HG03108 (cell line): ENCODE data around the gene SMYD2.
A peak's percentile ranks its signal among the peaks of the same experiment; 100 is the strongest.

Experiments
- ATAC-seq: cut with Tn5 transposase; IDR thresholded peaks from one replicate; pipeline ENCODE4 v1.9.1; 2021; ENCODE audit warnings: moderate library complexity; ENCODE audit not compliant: unreplicated experiment

Gene SMYD2, protein sequence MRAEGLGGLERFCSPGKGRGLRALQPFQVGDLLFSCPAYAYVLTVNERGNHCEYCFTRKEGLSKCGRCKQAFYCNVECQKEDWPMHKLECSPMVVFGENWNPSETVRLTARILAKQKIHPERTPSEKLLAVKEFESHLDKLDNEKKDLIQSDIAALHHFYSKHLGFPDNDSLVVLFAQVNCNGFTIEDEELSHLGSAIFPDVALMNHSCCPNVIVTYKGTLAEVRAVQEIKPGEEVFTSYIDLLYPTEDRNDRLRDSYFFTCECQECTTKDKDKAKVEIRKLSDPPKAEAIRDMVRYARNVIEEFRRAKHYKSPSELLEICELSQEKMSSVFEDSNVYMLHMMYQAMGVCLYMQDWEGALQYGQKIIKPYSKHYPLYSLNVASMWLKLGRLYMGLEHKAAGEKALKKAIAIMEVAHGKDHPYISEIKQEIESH

DNA sequence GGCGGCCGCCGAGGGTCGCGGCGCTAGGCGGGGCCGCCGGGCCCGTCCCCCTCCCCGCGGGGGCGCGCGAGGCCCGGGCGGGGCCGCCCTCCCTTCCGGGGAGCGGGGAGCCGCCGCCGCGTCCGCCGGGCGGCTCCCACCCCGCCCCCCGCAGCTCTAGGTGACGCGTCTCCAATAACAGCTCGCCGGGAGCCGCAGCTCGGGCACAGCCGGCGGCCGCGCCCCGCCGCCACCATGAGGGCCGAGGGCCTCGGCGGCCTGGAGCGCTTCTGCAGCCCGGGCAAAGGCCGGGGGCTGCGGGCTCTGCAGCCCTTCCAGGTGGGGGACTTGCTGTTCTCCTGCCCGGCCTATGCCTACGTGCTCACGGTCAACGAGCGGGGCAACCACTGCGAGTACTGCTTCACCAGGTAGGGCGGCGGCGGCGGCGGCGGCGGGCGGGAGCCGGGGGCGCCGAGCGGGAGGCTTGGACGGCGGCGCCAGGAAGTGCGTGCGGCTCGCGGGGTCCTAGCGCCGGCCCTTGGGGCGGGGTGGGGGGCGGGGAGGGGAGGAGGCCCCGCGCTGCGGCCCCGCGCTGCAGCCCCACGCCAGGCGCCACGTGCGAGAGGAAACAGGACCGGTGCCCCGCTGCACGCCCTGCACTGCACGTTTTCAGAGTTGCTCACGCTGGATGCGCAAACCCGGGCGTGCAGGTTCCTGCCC, at the start of gene SMYD2:
Gene SMYD2 (plus strand): TSS at position 139 of the 699 bp plus-strand sequence. CDS start 96 bp downstream, at position 235.
- peak; percentile 63 for ATAC-seq

DNA sequence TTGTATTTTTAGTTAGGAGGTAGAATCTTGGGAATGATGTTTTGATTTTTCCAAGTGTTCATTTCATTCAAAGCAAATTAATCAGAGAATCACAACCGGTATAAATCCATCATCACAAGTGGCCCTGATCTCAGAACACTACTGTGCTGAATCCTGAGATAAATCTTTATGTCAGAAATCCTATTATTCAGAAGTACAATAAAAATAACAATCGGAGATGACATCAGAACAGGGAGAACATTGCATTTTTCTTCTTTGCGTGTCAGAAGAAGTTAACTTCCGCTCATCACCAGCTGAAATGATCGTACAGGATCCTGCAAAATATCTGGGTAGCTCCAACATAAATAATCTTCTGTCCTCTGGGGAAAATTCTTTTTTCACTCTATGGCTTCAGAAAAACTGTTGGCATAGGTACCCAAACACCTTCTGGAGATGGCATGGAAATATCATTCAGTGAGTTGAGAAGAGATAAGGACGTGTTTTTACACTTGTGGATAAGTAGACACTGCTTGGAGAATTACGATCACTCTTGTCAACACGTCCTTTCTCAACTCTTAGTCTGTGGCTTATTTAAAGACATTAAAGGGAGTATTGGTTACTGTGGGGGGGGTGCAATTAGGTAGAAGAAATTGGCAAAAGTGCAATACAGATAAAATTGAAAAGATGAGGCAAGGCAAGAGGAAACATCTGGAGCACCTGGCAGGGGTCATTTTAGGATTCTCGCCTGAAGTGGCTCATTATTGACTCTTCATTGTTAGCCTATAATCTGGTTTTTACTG, 46.9 kb upstream of the SMYD2 start:
- no peak for ATAC-seq

DNA sequence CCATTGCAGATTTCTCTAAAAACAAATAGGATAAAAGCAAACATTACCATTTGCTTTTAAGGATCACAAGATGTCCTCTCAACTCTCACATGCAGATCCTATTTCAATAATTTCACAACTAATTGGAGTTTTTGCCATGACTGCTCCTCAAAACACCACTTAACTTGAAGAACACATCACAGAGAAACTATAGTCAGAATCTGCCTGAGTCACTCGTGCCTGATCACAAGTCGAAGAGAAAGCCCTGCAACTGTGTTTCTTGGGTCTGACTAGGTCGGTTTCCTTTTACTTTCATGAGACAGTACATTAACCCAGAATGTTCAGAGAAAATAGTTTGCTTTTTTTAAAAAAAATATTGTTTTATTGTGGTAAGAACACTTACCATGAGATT, 46.3 kb upstream of the SMYD2 start:
- no peak for ATAC-seq

DNA sequence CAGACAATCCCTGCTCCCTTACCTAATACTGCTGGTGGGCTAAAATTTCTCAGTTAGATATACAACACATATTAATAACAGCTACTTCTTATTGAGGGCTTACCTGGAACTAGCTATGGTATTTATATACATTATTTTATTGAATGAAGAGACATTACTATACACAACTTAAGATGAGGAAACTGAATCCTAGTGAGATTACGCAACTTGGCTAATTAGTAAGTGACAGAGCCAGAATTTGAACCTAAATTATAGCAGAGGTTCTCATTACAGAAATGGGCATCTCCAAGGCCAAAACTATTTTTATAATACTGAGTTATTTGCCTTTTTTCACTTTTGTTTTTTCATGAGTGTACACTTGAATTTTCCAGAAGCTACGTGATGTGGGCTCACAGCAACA, 44.5 kb upstream of the SMYD2 start:
- ATAC-seq, result no peak

DNA sequence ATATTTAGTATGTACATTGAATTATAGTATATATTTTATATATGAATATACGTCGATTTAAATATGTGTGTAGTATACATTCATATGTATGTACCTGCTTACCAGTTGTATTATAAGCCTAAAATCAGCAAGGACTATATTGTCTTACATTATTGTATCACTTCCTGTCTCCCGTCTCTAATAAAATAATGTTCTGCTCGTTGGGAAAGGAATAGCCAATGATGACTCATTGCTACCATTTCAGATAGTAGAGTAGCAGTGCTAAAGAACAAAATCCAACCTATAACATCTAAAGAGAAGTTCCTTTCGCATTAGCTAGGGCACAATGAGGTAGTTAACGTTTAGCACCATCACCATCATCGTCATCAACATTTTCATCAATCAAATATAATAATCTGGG, 39.9 kb upstream of the SMYD2 start:
- no peak for ATAC-seq

DNA sequence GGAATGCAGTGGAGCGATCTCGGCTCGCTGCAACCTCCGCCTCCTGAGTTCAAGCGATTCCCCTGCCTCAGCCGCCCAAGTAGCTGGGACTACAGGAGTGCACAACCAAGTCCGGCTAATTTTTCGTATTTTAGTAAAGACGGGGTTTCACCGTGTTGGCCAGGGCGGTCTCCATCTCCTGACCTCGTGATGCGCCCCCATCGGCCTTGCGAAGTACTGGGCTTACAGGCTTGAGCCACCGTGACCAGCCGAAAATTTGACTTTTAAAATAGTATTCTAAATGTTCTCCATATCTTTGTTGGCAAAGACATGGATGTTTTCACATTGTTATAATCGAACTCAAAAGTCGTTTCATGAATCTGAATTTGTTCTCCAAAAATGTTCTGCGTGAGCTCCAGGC, 36.7 kb upstream of the SMYD2 start:
- ATAC-seq, result no peak

DNA sequence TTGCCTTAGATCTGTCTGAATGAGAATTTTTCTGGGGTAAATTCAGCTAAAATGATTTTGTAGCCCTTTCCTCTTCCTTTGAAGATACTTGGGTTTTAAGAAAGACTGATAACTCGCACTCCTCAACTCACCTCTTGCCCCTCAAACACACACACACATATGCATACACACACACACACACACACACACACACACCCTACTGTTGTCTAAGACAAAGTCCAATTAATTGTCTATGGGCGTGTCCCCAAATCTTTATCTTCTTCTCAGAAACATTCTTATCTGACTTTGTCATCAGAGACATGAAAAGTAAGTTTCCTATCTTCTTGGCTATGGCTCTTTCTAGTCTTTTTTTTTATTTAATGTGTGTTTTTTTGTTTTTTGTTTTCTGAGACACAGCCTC, 36.1 kb upstream of the SMYD2 start:
- no peak for ATAC-seq

DNA sequence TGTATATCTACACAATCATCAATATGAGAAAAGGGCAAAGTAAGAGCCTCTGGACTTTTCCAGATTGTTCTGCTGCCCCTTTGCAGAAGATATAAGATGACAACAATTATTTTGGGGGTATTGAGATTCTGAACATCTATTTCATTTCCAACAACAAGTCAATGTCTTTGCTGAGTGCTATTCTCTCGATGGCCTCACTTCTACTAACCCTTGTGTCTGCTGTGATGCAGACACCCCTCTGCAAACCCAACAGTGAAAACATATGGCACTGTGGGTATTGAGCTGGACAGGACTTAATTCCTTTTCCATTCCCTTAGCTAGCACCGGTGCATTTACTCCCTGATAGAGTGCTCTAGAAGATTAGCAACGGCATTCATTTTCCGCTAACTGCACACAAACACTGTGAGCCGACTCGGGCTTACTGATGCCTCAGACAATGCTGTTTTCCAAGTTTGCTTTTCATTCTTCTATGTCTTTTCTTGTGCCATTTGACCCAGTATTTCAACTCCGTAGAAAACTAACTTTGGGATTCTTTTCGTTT, 33.4 kb upstream of the SMYD2 start:
- ATAC-seq, result no peak

DNA sequence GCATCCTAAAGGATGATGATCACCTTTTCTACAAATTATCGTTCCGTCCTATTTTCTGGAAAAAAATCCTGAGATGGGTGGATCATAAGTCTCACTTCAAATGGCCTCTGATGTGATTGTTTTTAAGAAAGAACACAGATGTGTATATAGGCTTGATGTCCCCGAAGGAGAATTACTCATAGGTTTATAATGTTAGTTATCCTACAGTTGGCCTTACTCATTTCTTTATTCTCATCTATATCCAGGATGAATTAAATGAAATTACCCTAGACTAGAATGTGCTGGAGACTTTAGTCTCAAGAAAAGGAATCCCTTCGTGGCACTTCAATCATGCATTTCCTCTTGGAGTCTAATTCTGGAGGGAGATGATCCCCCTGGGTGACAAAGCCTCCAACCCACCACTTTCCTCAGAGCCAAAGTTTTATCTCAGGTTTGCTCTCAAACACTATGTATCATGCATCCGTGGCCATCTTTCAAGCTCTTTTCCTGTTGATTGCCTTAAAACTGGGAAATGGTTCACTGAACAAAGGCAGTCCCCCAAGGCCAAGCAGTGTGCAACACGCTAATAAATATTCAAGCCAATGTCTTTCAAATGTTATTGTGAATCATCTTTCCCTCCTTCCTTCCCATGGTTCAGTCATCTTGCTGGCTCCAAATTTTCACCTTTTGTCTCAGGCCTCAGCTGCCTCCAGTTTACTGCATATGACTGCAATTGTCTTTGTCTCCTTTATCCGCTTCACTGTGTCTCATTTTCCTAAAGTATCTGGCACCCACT, 32.5 kb upstream of the SMYD2 start:
- no peak for ATAC-seq

DNA sequence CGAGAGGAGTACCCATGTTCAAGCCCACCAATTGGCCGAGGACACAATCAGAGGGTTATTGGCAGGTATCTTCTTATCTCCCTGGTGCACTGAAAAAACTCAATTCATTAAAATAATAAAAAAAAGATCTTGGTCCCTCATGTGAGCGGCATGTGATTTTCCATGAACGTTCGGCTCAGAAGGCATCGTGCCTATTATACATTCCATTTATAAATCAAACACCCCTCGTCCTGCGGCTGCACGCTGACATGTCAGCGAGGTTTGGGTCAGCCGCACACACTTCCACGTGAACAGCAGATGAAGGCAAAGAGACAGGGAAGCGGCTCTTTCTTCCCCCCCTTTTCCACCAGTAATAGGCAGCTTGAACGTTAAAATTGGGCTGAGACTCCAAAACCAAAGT, 31.3 kb upstream of the SMYD2 start:
- ATAC-seq, result no peak

DNA sequence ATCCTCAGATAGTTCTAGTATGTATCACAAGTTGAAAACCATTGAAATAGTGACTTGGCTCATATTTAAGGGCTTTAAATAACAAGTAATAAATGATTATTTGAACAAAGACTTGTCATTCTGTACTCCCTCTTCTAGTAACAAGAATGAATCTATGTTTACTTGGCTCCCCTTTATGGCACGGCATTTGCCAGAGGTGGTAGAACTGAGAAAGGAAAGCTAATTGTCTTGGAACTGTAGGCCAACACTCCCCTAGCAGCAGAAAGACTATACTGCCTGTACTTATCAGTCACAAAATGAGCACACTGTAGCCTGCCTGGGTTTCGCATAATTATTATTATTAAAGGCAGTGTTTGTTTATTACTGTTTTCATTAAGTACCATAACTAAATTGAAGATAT, 29.6 kb upstream of the SMYD2 start:
- ATAC-seq, result no peak

DNA sequence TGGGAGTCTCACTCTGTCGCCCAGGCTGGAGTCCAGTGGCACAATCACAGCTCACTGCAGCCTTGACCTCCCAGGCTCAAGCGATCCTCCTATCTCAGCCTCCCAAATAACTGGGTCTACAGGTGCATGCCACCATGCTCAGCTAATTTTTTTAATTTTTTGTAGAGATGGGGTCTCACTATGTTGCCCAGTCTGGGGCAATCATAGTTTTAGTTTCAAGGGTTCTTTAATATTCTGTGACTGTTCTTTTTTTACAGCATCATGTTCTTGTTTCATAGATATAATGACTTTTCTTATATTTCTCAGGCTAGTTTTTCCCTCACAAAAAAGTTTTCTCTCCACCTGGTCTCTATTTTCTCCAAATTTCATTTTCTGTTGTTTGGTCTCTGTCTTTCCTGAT, 25.4 kb upstream of the SMYD2 start:
- no peak for ATAC-seq

DNA sequence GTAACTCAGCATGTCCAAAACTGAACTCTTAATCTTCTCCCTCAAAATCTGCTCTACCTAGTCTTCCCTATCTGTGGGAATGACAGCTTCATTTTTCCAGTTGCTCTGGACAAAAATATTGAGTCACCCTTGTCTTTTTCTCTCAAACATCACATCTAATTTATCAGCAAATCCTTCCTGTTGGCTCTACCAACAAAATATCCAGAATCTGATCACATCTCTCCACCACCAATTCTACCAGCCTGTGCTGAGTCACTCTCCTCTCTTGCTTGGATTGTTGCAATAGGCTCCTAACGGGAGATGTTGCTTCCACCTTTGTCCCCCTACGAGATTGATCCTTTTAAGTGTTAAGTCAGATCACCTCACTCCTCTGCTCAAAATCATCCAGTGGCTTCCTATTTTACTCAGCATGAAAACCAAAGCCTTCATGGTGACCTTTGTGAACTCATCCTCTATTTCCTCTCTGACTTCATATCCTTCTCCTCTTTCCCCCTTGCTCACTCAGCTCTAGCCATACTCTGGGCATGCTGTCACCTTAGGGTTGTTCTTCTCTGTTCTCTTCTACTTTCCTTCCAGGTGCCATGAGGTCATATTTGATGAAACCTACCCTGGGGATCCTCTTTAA, 21.5 kb upstream of the SMYD2 start:
- ATAC-seq, result no peak

DNA sequence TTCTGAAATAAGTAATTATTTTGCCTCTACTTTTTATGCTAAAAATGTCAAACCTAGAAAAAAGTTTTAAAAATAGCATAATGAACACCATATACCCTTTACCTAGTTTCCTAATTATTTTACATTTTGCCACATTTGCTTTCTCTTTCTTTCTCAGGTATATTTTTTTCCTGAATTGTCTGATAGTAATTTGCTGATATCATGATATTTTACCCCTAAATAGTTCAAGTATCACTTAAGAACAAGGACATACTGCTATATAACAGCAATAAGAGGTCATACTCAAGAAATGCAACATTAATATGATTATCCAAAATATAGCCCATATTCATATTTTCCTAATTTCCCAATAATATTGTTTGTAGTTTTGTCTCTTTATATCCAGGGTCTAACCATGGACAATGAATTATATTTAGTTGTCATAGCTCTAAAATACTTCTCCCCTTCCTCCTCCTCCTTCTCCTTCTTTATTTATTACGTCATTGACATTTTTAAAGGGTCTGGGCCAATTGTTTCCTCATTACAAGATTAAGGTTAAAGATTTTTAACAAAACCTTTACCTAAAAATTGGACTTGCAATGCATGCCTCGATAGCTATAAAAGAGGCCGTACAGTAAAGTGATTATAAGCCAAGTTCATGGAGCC, 20.3 kb upstream of the SMYD2 start:
- no peak for ATAC-seq

DNA sequence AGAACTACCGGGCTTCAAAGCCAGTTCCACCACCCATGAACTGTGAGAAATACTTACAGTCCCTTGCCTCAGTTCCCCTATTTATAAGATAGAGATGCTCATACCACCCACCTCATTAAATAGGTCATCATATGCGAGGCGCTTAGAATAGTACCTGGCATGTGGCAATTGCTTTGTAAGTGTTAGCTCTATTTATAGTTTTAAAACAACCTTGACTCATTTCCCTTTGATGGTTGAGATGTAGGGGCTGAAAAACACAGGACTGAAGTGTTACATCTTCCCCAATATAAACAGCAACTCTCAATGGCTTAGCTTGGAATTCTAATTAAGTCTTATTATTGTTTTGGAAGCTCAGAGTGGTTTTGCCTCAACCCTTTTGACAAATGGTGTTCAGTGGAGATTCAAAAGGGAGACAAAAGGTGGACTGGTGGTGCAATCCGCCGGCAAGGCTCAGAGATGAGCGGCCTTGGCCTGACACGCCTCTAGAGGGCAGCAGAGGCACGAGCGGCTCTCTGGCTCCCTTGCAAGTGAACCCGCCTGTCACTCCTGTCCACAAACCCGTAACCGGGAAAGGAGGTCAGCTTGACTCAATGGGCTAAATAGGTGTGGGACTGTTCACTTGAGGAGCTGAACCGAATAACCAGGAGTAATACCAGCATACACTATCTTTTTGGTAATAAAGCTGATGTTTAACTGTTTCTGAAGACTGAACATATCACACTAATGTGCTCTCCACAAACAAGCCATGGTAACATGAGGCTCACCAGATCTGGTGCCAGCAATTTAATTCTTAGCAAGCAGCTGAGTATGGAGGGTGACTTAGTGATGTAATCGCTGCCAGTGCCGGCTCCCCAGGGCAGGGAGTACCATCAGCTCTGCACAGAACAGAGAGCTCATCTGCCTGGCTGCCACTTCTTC, 19.5 kb upstream of the SMYD2 start:
- ATAC-seq, result peak; percentile 79

DNA sequence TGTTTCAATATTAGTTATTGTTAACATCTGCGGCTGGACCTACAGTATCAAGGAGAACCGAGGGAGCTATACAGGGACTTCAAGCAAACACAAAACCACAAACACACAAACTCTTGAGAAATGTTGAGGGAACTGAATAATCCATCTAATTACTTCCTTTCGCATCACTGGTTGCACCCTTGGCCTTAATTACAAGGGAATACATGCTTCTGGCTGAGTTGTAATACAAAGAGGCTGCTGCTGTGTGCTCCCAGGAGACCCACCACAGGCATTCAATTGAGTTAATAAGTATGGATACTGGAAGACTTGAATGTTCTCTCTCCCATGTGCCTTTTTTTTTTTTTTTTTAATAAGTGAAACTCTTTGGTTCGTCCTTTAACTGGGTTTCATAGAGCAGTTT, 16.8 kb upstream of the SMYD2 start:
- ATAC-seq, result no peak

DNA sequence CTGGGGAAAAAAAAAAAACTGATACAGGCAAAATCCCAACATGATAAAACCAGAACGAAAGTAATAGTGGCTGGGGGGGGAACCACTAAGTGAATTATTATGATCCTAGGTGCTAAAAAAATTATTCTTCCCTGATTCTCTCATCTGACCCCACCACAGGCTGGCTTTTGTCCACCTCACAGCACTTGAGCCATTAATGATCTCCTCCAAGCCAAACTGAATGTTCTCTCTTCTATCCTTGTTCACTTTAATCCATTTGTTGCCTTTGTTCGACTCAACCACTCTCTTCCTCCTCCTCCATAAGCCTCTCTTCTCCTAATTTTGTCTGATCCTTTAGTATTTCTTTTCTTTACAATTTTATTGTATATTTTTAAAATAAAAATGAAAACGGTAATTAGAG, 16.0 kb upstream of the SMYD2 start:
- ATAC-seq, result no peak

DNA sequence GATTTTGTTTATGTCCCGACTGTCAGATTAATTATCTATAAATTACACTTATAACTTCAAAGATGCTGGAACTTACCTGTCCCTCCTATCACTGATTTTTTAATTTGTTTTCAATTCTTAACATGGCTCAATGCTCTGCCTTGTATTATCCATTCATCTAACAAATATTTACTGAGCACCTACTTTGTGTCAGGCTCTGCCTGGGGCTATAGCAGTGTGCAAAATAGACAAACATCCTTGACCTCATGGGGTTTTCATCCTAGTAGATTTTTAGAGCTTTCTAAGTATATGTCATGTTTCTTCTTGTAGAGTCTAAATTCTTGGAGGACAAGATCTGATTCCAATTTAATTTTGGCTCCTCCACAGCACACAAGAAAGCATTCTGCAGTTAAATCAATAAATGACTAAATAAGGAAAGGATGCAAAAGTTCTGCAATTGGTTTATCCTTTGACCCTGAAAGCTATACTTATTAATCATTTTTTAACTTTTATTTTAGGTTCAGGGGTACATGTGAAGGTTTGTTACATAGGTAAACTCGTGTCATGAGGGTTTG, 10.8 kb upstream of the SMYD2 start:
- ATAC-seq, result no peak
